ENCODE results near the gene ELAVL3. TPM values are rescaled to one million over a fixed set of nuclear protein-coding genes. Genes with fewer than 3 reads are reported as not detected.

Gene ELAVL3
- total RNA-seq, 1 donor from 2014 or later: 42.8 TPM

- H3K36me3 Mint-ChIP-seq (ENCODE audit: low read depth): peaks cover 2% of the 10 kb centered on the region
- no peaks in the 10 kb centered on the region for H3K9me3 Mint-ChIP-seq
- no peaks in the 10 kb centered on the region for H3K27me3 Mint-ChIP-seq (ENCODE audit: low read depth)
- DNase-seq (ENCODE audit: low read depth, low spot score): no peak
- no peak for TF ChIP-seq CTCF (conservative IDR thresholded peaks at IDR 0.05)
- H3K4me3 Mint-ChIP-seq: no peak overlapping the region
- H3K4me1 Mint-ChIP-seq: no peaks in the 10 kb centered on the region
- no peak overlapping the region for H3K27ac Mint-ChIP-seq (ENCODE audit: unreplicated experiment)
These were observed 15.0 kb upstream of the ELAVL3 start for GRCh38 chr19:11495885-11496284.

DNA sequence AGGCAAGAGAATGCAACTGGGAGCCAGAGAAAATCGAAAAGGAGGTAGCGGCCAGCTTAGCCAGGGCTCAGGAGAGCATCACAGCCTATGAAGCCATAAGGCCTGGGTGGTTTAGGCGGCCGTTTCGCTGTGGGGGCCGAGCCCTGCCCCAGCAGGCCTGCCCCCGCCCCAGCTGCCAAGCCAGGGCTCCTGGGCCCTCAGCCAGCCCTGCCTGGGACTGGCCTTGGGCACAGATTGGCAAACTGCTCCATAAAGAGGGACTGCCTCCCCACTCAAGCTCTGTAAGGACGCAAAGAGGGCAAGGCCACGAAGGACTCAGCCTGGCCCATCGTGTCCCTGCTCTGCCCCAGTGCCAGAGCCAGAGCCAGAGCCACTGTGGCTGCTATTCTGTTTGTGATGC, 14.6 kb upstream of the ELAVL3 start:
- Mint-ChIP-seq H3K9me3 (no peaks in the 10 kb centered on the region), H3K27me3 (ENCODE audit: low read depth) (no peaks in the 10 kb centered on the region), H3K27ac (ENCODE audit: unreplicated experiment) (no peak overlapping the region), H3K4me3 (no peak overlapping the region), H3K36me3 (ENCODE audit: low read depth) (peaks cover 3% of the 10 kb centered on the region), H3K4me1 (no peaks in the 10 kb centered on the region)
- DNase-seq (ENCODE audit: low read depth, low spot score): no peak
- no peak for TF ChIP-seq CTCF (conservative IDR thresholded peaks at IDR 0.05)

- H3K36me3 Mint-ChIP-seq (ENCODE audit: low read depth): peaks cover 3% of the 10 kb centered on the region
- no peak overlapping the region for H3K27ac Mint-ChIP-seq (ENCODE audit: unreplicated experiment)
- no peaks in the 10 kb centered on the region for H3K4me1 Mint-ChIP-seq
- H3K4me3 Mint-ChIP-seq: no peak overlapping the region
- no peak for DNase-seq (ENCODE audit: low read depth, low spot score)
- no peaks in the 10 kb centered on the region for H3K9me3 Mint-ChIP-seq
- TF ChIP-seq CTCF (conservative IDR thresholded peaks at IDR 0.05): no peak
- no peaks in the 10 kb centered on the region for H3K27me3 Mint-ChIP-seq (ENCODE audit: low read depth)
These were observed 13.9 kb upstream of the ELAVL3 start for GRCh38 chr19:11494634-11495285.

GRCh38 chr19:11489378-11489777, 8.5 kb upstream of the ELAVL3 start:
- Mint-ChIP-seq H3K27me3 (ENCODE audit: low read depth) (peaks cover 5% of the 10 kb centered on the region), H3K27ac (ENCODE audit: unreplicated experiment) (no peak overlapping the region), H3K4me1 (no peaks in the 10 kb centered on the region), H3K36me3 (ENCODE audit: low read depth) (peaks cover 3% of the 10 kb centered on the region), H3K4me3 (no peak overlapping the region), H3K9me3 (no peaks in the 10 kb centered on the region)
- TF ChIP-seq CTCF (conservative IDR thresholded peaks at IDR 0.05): no peak
- DNase-seq (ENCODE audit: low read depth, low spot score): no peak

DNA sequence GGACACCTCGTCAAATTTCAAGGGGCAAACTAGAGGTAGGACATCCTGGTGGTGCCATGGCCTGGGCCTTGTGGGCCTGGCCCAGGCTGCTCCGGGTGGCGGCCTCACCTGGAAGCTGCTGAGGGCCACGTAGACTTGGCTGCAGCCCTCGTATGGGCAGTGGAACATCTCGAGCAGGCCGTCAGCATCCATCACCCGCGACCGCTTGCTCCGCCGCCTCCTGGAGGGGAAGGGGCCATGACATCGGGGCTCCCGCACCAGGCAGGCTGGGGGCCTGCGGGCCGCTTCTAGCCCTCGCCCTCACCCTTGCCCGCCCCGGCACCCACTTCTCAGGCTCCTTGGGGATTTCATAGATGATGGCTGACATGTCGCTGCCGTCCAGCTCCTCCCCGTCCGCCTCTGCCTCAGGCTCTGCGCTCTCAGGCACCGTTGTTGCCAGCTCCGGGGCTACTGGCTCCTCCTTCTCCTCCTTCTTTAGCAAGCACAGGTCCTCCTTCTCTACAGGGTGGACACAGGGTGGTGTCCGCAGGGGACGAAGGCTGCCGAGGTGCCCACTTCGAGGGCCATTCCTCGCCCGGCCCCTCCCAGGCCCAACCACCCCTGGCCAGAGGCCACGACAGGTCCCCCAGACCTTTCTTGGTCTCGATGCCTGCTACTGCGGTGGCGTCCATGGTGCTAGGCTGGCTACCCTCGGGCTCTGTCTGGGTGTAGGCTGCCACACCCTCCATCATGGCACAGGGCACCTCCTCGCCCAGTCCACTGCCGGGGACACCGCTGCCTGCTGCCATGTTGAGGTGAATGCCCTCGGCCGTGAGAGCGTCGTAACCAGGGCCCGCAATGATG, 6.0 kb upstream of the ELAVL3 start:
- Mint-ChIP-seq H3K36me3 (ENCODE audit: low read depth) (peaks cover 3% of the 10 kb centered on the region), H3K27me3 (ENCODE audit: low read depth) (peaks cover 21% of the 10 kb centered on the region), H3K4me3 (no peak overlapping the region), H3K4me1 (peaks cover under 1% of the 10 kb centered on the region), H3K27ac (ENCODE audit: unreplicated experiment) (no peak overlapping the region), H3K9me3 (no peaks in the 10 kb centered on the region)
- DNase-seq (ENCODE audit: low read depth, low spot score): no peak
- no peak for TF ChIP-seq CTCF (conservative IDR thresholded peaks at IDR 0.05)
